Measurements from ENCODE around the gene MYEF2. TPM values are rescaled to one million over a fixed set of nuclear protein-coding genes. Genes with fewer than 3 reads are reported as not detected.

MYEF2 gene
- total RNA-seq, 1 experiment from 2014 or later: 37.3 TPM

DNA sequence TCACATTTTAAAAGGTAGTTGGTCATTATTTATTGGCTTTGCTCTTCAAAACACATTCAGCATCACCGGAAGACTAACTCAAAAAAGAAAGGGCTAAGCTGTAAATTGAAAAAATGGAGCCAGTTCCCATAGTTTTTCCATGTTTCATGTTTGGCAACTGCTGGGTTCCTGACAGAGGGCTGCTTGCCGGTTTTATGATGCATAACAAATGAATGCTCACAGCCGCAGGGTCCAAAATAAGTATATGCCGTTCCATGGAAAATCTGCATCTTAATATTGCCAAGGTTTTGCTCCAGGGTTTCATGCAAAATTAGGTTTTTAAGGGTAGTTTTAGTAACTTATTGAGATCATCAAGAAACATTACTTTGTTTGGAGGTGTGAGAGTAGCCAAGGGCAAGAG lies 43.8 kb upstream of the MYEF2 start:
- TF ChIP-seq, protein P1, sequence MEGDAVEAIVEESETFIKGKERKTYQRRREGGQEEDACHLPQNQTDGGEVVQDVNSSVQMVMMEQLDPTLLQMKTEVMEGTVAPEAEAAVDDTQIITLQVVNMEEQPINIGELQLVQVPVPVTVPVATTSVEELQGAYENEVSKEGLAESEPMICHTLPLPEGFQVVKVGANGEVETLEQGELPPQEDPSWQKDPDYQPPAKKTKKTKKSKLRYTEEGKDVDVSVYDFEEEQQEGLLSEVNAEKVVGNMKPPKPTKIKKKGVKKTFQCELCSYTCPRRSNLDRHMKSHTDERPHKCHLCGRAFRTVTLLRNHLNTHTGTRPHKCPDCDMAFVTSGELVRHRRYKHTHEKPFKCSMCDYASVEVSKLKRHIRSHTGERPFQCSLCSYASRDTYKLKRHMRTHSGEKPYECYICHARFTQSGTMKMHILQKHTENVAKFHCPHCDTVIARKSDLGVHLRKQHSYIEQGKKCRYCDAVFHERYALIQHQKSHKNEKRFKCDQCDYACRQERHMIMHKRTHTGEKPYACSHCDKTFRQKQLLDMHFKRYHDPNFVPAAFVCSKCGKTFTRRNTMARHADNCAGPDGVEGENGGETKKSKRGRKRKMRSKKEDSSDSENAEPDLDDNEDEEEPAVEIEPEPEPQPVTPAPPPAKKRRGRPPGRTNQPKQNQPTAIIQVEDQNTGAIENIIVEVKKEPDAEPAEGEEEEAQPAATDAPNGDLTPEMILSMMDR (IDR thresholded peaks at IDR 0.05; ENCODE audit: insufficient read depth in 1 of 2, low read depth in 1 of 2, low read length in 1 of 2, severe bottlenecking in 1 of 2, unreplicated experiment in 1 of 2): no peak
- ChIA-PET POLR2A (no interaction called here), CTCF (no interaction called here)
- H3K27me3 Mint-ChIP-seq (ENCODE audit: insufficient read depth, unreplicated experiment): peaks cover 19% of the 10 kb centered on the region
- H3K4me1 Mint-ChIP-seq (ENCODE audit: low read depth, unreplicated experiment): no peaks in the 10 kb centered on the region
- Histone ChIP-seq H3K36me3 (ENCODE audit: control insufficient read depth, insufficient read depth, low read length) (no peaks in the 10 kb centered on the region), H3K4me1 (no peaks in the 10 kb centered on the region), H3K4me3 (ENCODE audit: low read depth, low read length) (no peak overlapping the region), H3K27me3 (replicated peaks; ENCODE audit: control insufficient read depth, insufficient read depth, low read length) (no peaks in the 10 kb centered on the region), H3K9me3 (no peaks in the 10 kb centered on the region)
- H3K4me3 Mint-ChIP-seq (ENCODE audit: unreplicated experiment): no peak overlapping the region
- H3K9me3 Mint-ChIP-seq (ENCODE audit: unreplicated experiment): no peaks in the 10 kb centered on the region
- no peak for DNase-seq
- H3K36me3 Mint-ChIP-seq (ENCODE audit: insufficient read depth, unreplicated experiment): no peaks in the 10 kb centered on the region
- no TSS peak for BruUV-seq (replicated peaks)
- intact Hi-C loops (cut with micrococcal nuclease; ENCODE audit: unreplicated experiment): no loop called here
- H3K27ac Mint-ChIP-seq (ENCODE audit: unreplicated experiment): no peak overlapping the region

DNA sequence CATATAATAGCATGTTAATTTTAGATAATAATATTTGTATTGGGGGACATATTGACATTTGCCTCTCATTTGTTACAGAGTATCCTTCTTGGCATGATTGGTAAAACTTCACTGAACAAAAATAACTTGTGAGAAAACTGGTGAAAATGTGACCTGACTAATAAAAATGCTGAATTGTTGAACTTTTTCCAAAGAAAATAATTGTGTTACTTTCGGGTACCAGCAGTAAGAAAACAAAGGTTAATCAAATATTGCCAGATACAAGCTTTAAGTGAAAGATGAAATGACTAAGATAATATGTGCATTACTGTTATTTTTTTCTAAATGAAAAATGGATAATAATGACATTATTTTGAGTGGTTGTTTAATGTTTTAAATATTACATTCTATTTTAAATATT lies 43.2 kb upstream of the MYEF2 start:
- Histone ChIP-seq H3K36me3 (ENCODE audit: control insufficient read depth, insufficient read depth, low read length) (no peaks in the 10 kb centered on the region), H3K27me3 (replicated peaks; ENCODE audit: control insufficient read depth, insufficient read depth, low read length) (no peaks in the 10 kb centered on the region), H3K4me1 (no peaks in the 10 kb centered on the region), H3K4me3 (ENCODE audit: low read depth, low read length) (no peak overlapping the region), H3K9me3 (no peaks in the 10 kb centered on the region)
- Mint-ChIP-seq H3K27me3 (ENCODE audit: insufficient read depth, unreplicated experiment) (peaks cover 19% of the 10 kb centered on the region), H3K4me3 (ENCODE audit: unreplicated experiment) (no peak overlapping the region), H3K36me3 (ENCODE audit: insufficient read depth, unreplicated experiment) (no peaks in the 10 kb centered on the region), H3K4me1 (ENCODE audit: low read depth, unreplicated experiment) (no peaks in the 10 kb centered on the region), H3K9me3 (ENCODE audit: unreplicated experiment) (no peaks in the 10 kb centered on the region), H3K27ac (ENCODE audit: unreplicated experiment) (no peak overlapping the region)
- no TSS peak for BruUV-seq (replicated peaks)
- TF ChIP-seq, protein P1 (IDR thresholded peaks at IDR 0.05; ENCODE audit: insufficient read depth in 1 of 2, low read depth in 1 of 2, low read length in 1 of 2, severe bottlenecking in 1 of 2, unreplicated experiment in 1 of 2): no peak
- intact Hi-C loops (cut with micrococcal nuclease; ENCODE audit: unreplicated experiment): no loop called here
- DNase-seq: no peak
- POLR2A ChIA-PET: no interaction called here
- CTCF ChIA-PET: no interaction called here

DNA sequence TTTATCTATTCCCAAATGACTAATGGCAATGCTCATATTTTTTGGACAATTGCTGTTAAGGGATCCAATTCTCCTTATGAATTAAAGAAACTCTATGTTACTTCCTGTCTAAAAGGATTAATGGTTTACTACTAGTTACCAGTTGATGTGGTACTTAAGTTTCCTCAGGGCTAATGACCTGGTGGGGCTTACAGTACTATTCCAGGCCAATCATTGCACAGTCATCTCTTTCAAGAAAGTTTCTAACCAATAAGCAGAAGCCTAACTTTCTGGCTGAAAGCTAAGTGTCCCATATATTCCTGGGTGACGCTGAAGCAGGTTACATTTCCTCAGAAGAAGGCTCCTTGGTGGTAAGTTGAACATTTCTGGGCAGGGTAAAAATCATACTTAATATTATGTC lies 27.9 kb upstream of the MYEF2 start, which contains the start of gene SLC12A1:
Gene SLC12A1, plus strand, starts transcription at position 322 of the 400 bp plus-strand sequence. CDS start 1,418 bp downstream, outside the sequence.
- ChIA-PET CTCF (no interaction called here), POLR2A (no interaction called here)
- Mint-ChIP-seq H3K9me3 (ENCODE audit: unreplicated experiment) (no peaks in the 10 kb centered on the region), H3K27me3 (ENCODE audit: insufficient read depth, unreplicated experiment) (peaks cover 10% of the 10 kb centered on the region), H3K36me3 (ENCODE audit: insufficient read depth, unreplicated experiment) (no peaks in the 10 kb centered on the region), H3K4me3 (ENCODE audit: unreplicated experiment) (no peak within 1 kb of the TSS), H3K27ac (ENCODE audit: unreplicated experiment) (no peak within 1 kb of the TSS), H3K4me1 (ENCODE audit: low read depth, unreplicated experiment) (no peaks in the 10 kb centered on the region)
- BruUV-seq (replicated peaks): no TSS peak
- Histone ChIP-seq H3K36me3 (ENCODE audit: control insufficient read depth, insufficient read depth, low read length) (no peaks in the 10 kb centered on the region), H3K4me3 (ENCODE audit: low read depth, low read length) (no peak within 1 kb of the TSS), H3K9me3 (no peaks in the 10 kb centered on the region), H3K27me3 (replicated peaks; ENCODE audit: control insufficient read depth, insufficient read depth, low read length) (no peaks in the 10 kb centered on the region), H3K4me1 (no peaks in the 10 kb centered on the region)
- TF ChIP-seq, protein P1 (IDR thresholded peaks at IDR 0.05; ENCODE audit: insufficient read depth in 1 of 2, low read depth in 1 of 2, low read length in 1 of 2, severe bottlenecking in 1 of 2, unreplicated experiment in 1 of 2): no peak
- intact Hi-C loops (cut with micrococcal nuclease; ENCODE audit: unreplicated experiment): no loop called here
- DNase-seq: no peak
